G401 (cell line): ENCODE measurements around the gene OBP2A. TPM values are rescaled to one million over a fixed set of nuclear protein-coding genes. Genes with fewer than 3 reads are reported as not detected.
"Not testable (repeated sequence)": the region's sequence is repeated elsewhere in the genome, so short reads cannot be mapped to it uniquely, and the experiment has no call there.

Experiments used
- DNase-seq: peaks from one replicate; pipeline ENCODE4 v3.0.0-alpha.2; 2015; ENCODE audit warnings: low spot score
- in situ Hi-C: cut with HindIII; loops from 2 replicates; pipeline ENCODE4 v1.10.0; 2016; ENCODE audit warnings: low sequenced_read_pairs, mixed read lengths
- total RNA-seq: library from RNA; depleted of rRNA; stranded (reverse); fragments of >200 nt; shearing (Covaris generic); gene quantifications from 2 replicates; pipeline ENCODE4 v1.2.3, GENCODE V29; 2014

The OBP2A gene
- total RNA-seq, 1 experiment from 2014 or later: not detected

DNA sequence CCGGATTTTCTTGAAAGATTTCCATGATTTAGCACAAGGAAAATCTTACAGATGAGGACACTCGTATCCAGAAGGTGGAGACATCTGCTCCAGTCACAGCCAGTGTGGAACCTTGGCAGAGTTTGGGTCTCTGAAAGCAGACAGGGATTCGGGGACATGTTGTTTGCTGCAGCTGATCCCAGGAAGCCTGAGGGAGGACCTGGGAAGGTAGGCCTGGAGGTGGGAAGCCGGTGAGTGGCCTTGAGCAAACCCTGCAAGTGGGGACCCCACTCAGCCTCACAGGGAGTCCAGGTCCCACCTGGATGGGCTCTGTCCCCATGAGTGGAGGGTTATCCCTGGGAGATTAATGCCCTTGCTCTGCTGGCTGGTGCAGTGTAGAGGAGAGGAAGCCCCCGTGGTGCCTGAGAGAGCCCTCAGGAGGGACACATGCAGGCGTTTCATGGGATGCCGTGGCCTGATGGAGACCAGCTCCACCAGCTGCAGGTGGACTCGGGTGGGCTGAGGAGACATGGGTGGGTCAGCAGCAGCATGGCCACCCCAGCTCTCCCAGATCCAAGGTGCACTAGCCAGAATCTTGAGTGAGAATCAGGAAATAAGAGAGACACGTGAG, 37.6 kb upstream of the OBP2A start:
- in situ Hi-C loops: no loop called here

DNA sequence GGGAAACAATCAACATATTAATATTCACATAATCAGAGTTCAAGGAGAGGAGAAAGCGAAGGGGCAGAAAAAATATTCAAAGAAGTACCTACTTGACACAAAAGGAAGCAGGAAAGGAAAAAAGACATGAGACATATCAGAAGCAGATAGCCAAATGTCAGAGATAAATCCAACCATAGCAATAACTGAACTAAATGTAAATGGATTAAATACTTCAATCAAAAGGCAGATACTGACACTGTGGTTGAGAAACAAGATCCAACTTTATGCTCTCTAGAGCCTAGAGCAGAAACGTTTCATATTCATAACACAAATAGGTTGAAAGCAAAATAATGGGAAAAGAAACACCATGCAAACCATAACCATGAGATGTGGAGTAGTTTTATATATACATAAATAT, 36.5 kb upstream of the OBP2A start:
- in situ Hi-C loops: no loop called here
- DNase-seq: no peak

More for the DNA sequence above, 37.6 kb upstream of the OBP2A start:
- DNase-seq: no peak

DNA sequence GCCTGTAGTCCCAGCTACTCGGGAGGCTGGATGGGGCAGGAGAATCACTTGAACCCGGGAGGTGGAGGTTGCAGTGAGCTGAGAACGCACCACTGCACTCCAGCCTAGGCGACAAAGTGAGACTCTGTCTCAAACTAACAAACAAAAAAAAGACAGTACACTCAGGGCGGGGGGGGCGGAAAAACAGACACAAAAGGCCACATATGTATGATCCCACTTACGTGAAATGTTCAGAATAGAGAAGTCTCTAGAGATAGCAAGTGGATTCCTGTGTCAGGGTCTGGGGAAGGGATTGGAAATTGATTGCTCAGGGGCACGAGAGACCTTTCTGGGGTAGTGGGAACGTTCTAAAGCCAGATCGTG, 33.7 kb upstream of the OBP2A start:
- DNase-seq: no peak
- in situ Hi-C loops: no loop called here

DNA sequence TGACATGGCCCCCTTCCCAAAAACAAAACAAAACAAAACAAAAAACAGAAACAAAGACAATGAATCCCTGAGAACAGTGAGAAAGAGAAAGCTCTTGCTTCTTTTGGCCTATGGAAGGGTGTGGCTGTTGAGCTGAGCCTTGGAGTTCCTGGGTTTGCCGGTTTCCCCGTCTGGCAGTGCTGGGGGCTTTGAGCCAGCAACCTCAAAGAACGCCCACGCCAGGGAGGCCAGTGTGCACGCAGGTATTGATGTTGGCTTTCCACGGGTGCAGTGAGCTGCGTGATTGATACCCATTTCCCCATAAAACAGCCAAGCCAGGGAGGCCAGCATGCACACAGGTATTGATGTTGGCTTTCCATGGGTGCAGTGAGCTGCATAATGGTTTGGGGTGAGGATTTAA, 33.0 kb upstream of the OBP2A start:
- no peak for DNase-seq
- in situ Hi-C loops: no loop called here

GRCh38 chr9:135513351-135513846, 32.5 kb upstream of the OBP2A start:
- DNase-seq: no peak
- in situ Hi-C loops: no loop called here

GRCh38 chr9:135513906-135514305, 32.0 kb upstream of the OBP2A start:
- in situ Hi-C loops, DNase-seq: not testable (repeated sequence)

- in situ Hi-C loops: no loop called here
- no peak for DNase-seq
Observed at GRCh38 chr9:135514342-135515082, 31.4 kb upstream of the OBP2A start.

GRCh38 chr9:135515083-135515951, 30.6 kb upstream of the OBP2A start:
- in situ Hi-C loops: no loop called here
- no peak for DNase-seq

GRCh38 chr9:135516132-135516860, 29.6 kb upstream of the OBP2A start:
- in situ Hi-C loops: no loop called here
- no peak for DNase-seq

DNA sequence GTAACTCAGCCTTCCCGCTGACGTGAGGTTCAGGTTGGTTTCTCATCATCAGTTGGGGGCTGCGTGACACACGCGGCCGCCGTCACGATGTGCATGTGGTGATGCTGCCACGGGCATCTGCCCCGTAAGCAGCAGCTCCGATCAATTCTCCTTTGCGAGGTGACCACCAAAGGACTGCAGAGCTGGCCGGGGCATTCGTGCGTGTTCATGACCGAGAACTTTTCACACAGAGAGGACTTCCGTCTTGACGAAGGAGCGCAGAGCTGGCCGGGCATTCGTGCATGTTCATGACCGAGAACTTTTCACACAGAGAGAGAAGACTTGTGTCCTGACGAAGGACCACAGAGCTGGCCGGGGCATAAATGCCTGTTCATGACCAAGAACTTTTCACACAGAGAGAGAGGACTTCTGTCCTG, 28.5 kb upstream of the OBP2A start:
- in situ Hi-C loops: no loop called here

GRCh38 chr9:135519179-135519971, 26.6 kb upstream of the OBP2A start:
- no peak for DNase-seq
- in situ Hi-C loops: no loop called here

More for the DNA sequence above, 28.5 kb upstream of the OBP2A start:
- DNase-seq: no peak

DNA sequence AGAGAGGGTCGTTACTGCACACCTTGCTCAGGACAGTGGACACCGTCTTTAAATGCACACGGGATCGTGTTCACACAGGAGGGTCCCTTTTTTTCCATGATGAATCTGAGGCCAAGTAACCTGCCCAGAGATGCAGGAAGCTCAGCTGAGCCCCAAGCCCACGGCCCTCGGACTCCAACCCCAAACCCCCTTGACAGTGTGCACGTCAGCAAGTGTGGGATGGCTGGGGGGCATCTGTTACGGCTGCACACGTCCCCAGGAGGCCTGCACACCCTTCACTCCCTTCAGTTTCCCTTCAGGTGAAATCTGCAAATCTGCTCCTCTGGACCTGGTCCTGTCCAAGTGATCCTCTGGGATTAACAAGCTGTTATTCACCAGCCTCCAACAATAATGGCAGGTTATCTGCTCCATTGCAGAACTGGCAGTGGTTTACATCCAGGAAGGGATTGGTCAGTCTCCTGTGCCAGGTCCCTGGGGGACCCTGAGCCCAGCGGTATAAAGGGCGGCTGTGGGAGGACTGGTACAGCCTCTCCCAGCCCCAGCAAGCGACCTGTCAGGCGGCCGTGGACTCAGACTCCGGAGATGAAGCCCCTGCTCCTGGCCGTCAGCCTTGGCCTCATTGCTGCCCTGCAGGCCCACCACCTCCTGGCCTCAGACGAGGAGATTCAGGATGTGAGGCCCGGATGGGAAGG, 24.9 kb upstream of the OBP2A start, which contains the start of gene LCN1:
Gene LCN1, plus strand, starts transcription at position 525 of the 692 bp plus-strand sequence. Its CDS starts 58 bp downstream, at position 583.
- no peak for DNase-seq
- in situ Hi-C loops: no loop called here

- DNase-seq: no peak
- in situ Hi-C loops: no loop called here
Observed at GRCh38 chr9:135521608-135522095, 24.3 kb upstream of the OBP2A start.

- in situ Hi-C loops: no loop called here
- DNase-seq: no peak
Observed at GRCh38 chr9:135522137-135522877, 23.6 kb upstream of the OBP2A start.

- in situ Hi-C loops: no loop called here
- DNase-seq: no peak
Observed at GRCh38 chr9:135522931-135523330, 23.0 kb upstream of the OBP2A start.

GRCh38 chr9:135523521-135524129, 22.3 kb upstream of the OBP2A start:
- in situ Hi-C loops: no loop called here
- DNase-seq: no peak
